OCI-LY7 (cell line): Measurements from ENCODE around the gene PLPP3. TPM values are rescaled to one million over a fixed set of nuclear protein-coding genes. Genes with fewer than 3 reads are reported as not detected.

Experiments
- BruUV-seq: library from RNA; stranded (reverse); fragments of 400-500 nt; replicated peaks from 2 replicates; lab custom pipeline; 2021; lab: Mats Ljungman, UMichigan
- CTCF ChIA-PET: fragments of 300-600 bp; sonication (Branson Sonifier 250); formaldehyde crosslinking; loops from one replicate; lab custom pipeline; 2022; ENCODE audit warnings: antibody characterized with exemption; ENCODE audit not compliant: unreplicated experiment; lab: Charles Lee
- POLR2A ChIA-PET: fragments of 300-600 bp; sonication (Branson Sonifier 250); formaldehyde crosslinking; loops from one replicate; lab custom pipeline; 2022; ENCODE audit warnings: antibody characterized with exemption; lab: Charles Lee
- DNase-seq: peaks from one replicate; pipeline ENCODE4 v3.0.0-alpha.2; 2015; ENCODE audit warnings: low spot score
- H2AFZ ChIP-seq: fragments of 200-600 bp; sonication (generic), shearing (Covaris generic); 2 replicates; pipeline ENCODE4 v1.6.1; 2014; ENCODE audit warnings: mild to moderate bottlenecking, antibody characterized with exemption, low read length, moderate library complexity
- H3K27ac ChIP-seq: fragments of 200-600 bp; sonication (generic); 2 replicates; pipeline ENCODE4 v1.5.1; 2014; ENCODE audit warnings: mixed run types, low read depth, mild to moderate bottlenecking, moderate library complexity, low read length, inconsistent platforms; ENCODE audit not compliant: poor library complexity, severe bottlenecking
- H3K36me3 ChIP-seq: fragments of 200-600 bp; sonication (generic); 2 replicates; pipeline ENCODE4 v1.6.1; 2014; ENCODE audit warnings: mild to moderate bottlenecking, antibody characterized with exemption, low read length, moderate library complexity, mixed read lengths; ENCODE audit not compliant: insufficient read depth
- H3K4me1 ChIP-seq: fragments of 200-600 bp; sonication (generic); 2 replicates; pipeline ENCODE4 v1.5.1; 2014; ENCODE audit warnings: mild to moderate bottlenecking, low read length; ENCODE audit not compliant: insufficient read depth, poor library complexity, severe bottlenecking
- H3K4me2 ChIP-seq: fragments of 200-600 bp; sonication (generic); 2 replicates; pipeline ENCODE4 v1.6.1; 2014; ENCODE audit warnings: mild to moderate bottlenecking, low read length
- H3K4me3 ChIP-seq: fragments of 200-600 bp; sonication (generic); 2 replicates; pipeline ENCODE4 v1.5.1; 2014; ENCODE audit warnings: mild to moderate bottlenecking, low read depth, low read length; ENCODE audit not compliant: poor library complexity, severe bottlenecking
- H3K79me2 ChIP-seq: fragments of 200-600 bp; sonication (generic); 2 replicates; pipeline ENCODE4 v1.6.1; 2016; ENCODE audit warnings: low read depth, mild to moderate bottlenecking, low read length, moderate library complexity, mixed read lengths; ENCODE audit not compliant: insufficient read depth
- H3K9me2 ChIP-seq: fragments of 200-600 bp; sonication (generic); 2 replicates; pipeline ENCODE4 v1.6.1; 2016; ENCODE audit warnings: mild to moderate bottlenecking, low read length, mixed read lengths; ENCODE audit not compliant: insufficient read depth
- H3K9me3 ChIP-seq: fragments of 200-600 bp; sonication (generic); 2 replicates; pipeline ENCODE4 v1.6.1; 2014; ENCODE audit warnings: mild to moderate bottlenecking, mixed run types, low read length, mixed read lengths
- H4K20me1 ChIP-seq: fragments of 200-600 bp; sonication (generic); 2 replicates; pipeline ENCODE4 v1.6.1; 2014; ENCODE audit warnings: mild to moderate bottlenecking, antibody characterized with exemption, low read length, moderate library complexity, mixed read lengths; ENCODE audit not compliant: insufficient read depth
- EZH2phosphoT487 ChIP-seq: fragments of 200-600 bp; sonication (generic); IDR thresholded peaks from 2 replicates; pipeline ENCODE4 v1.6.1; 2018; ENCODE audit warnings: low read depth, borderline replicate concordance, mild to moderate bottlenecking, mixed run types, antibody characterized with exemption, low read length, moderate library complexity, mixed read lengths
- intact Hi-C: fragments of 100-400 bp; cut with micrococcal nuclease; formaldehyde crosslinking; loops from one replicate; pipeline ENCODE4 v1.10.0; 2022; ENCODE audit not compliant: unreplicated experiment
- total RNA-seq, 2 experiments: library from RNA; depleted of rRNA in 1 of 2; stranded (reverse); fragments of >200 nt in 1 of 2; shearing (Covaris generic) in 1 of 2; gene quantifications; 2 replicates each; pipeline ENCODE4 v1.2.3, GENCODE V29; 2014 to 2022
- TF ChIP-seq, protein P1 (sequence below): fragments of 200-600 bp; sonication (generic); conservative IDR thresholded peaks from 2 replicates; pipeline ENCODE4 v1.5.1; 2014; ENCODE audit warnings: mild to moderate bottlenecking, antibody characterized with exemption, low read length, moderate library complexity, mixed read lengths

The PLPP3 gene
- total RNA-seq, 2 experiments from 2014 or later, result 0.92 to 1.7 TPM

DNA sequence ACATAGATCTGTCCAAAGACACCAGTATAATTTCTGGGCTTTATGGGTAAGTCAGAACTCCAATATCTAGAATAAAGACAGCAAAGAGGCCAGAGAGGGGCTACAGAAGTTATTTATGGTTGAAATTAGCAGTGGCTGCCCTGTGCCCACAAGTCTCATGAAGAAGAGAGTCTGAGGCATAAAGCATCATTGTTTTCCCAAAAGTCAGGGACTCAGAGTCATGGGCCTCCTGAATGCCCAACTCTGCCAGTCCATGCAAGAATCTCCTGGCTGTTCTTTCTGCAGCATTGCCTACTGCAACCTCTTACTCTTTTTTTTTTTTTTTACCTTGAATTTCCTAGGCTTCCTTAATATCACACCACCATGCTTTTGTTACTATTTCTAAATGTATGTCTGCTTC lies 49.6 kb downstream of the PLPP3 start:
- no peaks in the 10 kb centered on the region for H3K9me2 ChIP-seq
- intact Hi-C loops, result no loop called here
- ChIA-PET POLR2A (no interaction called here), CTCF (no interaction called here)
- no peaks in the 10 kb centered on the region for H4K20me1 ChIP-seq
- no peak for DNase-seq
- no TSS peak for BruUV-seq
- no peaks in the 10 kb centered on the region for H3K79me2 ChIP-seq
- H3K9me3 ChIP-seq, result no peaks in the 10 kb centered on the region
- H2AFZ ChIP-seq, result no peak overlapping the region
- no peak overlapping the region for H3K27ac ChIP-seq
- no peak overlapping the region for H3K4me2 ChIP-seq
- H3K4me1 ChIP-seq, result peaks cover 53% of the 10 kb centered on the region
- no peak for TF ChIP-seq EZH2phosphoT487
- TF ChIP-seq, protein P1, sequence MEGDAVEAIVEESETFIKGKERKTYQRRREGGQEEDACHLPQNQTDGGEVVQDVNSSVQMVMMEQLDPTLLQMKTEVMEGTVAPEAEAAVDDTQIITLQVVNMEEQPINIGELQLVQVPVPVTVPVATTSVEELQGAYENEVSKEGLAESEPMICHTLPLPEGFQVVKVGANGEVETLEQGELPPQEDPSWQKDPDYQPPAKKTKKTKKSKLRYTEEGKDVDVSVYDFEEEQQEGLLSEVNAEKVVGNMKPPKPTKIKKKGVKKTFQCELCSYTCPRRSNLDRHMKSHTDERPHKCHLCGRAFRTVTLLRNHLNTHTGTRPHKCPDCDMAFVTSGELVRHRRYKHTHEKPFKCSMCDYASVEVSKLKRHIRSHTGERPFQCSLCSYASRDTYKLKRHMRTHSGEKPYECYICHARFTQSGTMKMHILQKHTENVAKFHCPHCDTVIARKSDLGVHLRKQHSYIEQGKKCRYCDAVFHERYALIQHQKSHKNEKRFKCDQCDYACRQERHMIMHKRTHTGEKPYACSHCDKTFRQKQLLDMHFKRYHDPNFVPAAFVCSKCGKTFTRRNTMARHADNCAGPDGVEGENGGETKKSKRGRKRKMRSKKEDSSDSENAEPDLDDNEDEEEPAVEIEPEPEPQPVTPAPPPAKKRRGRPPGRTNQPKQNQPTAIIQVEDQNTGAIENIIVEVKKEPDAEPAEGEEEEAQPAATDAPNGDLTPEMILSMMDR, result no peak
- no peaks in the 10 kb centered on the region for H3K36me3 ChIP-seq
- no peak overlapping the region for H3K4me3 ChIP-seq

DNA sequence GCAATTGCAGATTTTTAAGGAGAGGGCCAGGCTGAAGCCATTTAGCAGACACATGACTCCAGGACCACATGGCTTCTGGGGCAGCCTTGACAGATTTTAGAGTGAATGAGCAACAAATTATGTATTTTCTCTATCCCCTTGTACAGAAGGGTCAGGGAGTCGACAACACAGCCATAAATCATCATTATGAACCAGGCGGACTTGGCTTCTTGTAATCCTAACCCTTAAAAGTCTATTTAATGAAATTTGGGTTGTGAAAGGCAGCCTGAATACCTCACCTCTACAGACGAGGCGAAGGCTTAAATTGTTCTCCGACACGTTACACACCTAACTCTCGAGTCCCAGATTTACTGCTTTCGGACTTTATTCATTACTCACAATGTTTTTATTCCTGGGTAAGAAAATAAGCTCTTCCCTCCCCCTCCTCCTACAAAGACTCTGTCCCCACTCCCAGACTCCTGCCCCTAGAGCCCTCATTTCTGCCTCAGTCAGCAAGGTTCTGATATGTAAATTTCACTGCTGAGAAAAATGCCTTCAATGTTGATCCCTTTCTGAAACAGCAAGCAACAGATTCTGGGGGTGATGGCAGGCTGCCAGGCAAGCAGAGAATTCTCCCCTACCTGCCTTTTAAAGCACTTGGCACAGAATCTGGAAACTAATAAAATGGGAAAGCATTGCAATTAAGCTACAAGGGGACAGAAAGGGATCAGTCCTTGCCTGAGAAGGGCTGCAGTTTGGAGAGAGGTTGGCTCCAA lies 51.6 kb downstream of the PLPP3 start:
- no TSS peak for BruUV-seq
- no peaks in the 10 kb centered on the region for H3K36me3 ChIP-seq
- no peaks in the 10 kb centered on the region for H3K9me3 ChIP-seq
- ChIA-PET CTCF (interaction anchor here (1.1 kb wide), 1 partner anchor 10 kb away, joined by 4 read pairs; no protein-coding TSS in a partner anchor), POLR2A (interaction anchor here (0.7 to 1.5 kb wide), 5 partner anchors 10 to 107 kb away, joined by 3 to 5 read pairs (median 3); no protein-coding TSS in a partner anchor)
- H3K4me1 ChIP-seq, result peaks cover 72% of the 10 kb centered on the region
- H3K4me3 ChIP-seq, result no peak overlapping the region
- H3K4me2 ChIP-seq, result peak overlapping the region; percentile 81
- peak overlapping the region; percentile 32; the same call in 1 of the 2 replicates for H2AFZ ChIP-seq
- intact Hi-C loops, result no loop called here
- TF ChIP-seq, protein P1, result no peak
- TF ChIP-seq EZH2phosphoT487, result no peak
- H3K79me2 ChIP-seq, result no peaks in the 10 kb centered on the region
- no peaks in the 10 kb centered on the region for H3K9me2 ChIP-seq
- no peak for DNase-seq
- H4K20me1 ChIP-seq, result no peaks in the 10 kb centered on the region
- H3K27ac ChIP-seq, result peak overlapping the region; percentile 92
